Fibroblast of peridontal ligament (primary cell): ENCODE data around the gene ARHGAP12.

Source experiments
- DNase-seq: peaks from one replicate; pipeline ENCODE4 v3.0.0-alpha.2; 2010; ENCODE audit errors: extremely low read depth

ARHGAP12 gene

GRCh38 chr10:31876652-31877352 is 51.8 kb downstream of the ARHGAP12 start:
- no peak for DNase-seq

DNA sequence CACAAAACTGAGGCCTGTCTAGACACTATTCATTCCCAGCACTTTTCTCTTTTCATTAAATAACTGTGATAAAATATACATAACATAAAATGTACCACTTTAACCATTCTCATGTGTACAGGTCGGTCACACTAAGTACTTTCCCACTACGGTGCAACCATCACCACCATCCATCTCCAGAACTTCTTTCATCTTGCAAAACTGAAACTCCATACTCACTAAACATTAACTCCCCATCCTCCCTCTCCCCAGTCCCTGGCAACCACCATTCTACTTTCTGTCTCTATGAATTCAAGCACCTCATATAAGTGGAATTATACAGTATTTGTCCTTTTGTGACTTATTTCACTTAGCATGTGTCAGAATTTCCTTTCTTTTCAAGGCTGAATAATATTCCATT is 53.0 kb downstream of the ARHGAP12 start:
- DNase-seq: no peak

- DNase-seq: no peak
These were observed 54.9 kb downstream of the ARHGAP12 start for GRCh38 chr10:31873724-31874123.

DNA sequence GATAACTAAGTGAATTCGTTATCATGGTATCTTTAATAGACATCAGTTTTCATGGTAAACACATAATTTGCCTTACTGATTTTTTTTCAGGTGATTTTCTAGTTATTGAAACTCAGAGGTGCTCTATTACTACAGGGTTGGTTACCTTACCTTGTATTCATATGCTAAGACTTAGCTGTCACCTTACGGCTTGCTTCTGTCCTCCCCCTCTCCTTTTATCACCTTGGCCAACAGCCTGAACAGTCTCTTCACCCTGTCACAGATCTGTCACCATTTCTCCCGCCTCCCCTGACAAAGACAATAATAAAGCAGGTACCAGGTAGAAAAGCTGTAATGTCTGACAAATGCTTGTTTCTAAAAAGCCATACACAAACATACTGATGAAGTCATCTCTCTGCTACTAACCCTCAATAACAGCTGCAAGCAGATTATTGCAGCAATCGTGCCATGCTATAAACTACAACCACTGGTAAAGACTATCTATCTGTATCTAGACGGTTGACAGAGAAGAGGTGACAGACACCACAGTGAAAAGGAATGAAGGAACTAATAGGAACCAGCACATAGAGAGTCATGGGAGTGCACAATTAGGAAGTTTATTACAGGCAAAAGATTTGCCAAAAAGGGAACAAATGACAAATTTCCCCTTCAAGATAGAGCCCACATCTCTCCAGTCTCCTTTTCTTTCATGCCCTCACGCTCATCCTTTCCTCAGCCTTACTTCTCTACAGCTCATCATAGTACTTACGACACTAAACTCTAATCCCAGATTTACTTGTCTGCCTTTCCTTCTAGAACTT is 57.2 kb downstream of the ARHGAP12 start:
- DNase-seq: no peak

DNA sequence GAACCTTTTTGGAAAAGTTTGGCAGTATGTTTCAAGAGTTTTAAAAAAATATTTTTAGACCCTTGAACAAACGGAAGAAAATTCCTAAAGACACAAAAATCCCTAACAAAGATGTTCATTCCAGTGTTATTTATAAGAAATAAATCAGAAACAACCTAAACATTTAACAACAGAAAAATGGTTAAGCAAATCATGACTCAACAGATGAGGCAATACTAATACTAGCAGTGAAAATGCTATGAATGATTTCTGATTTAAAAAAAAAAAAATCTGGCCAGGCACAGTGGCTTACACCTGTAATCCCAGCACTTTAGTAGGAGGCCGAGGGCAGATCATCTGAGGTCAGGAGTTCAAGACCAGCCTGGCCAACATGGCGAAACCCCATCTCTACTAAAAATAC is 61.0 kb downstream of the ARHGAP12 start:
- DNase-seq: peak; percentile 53

DNA sequence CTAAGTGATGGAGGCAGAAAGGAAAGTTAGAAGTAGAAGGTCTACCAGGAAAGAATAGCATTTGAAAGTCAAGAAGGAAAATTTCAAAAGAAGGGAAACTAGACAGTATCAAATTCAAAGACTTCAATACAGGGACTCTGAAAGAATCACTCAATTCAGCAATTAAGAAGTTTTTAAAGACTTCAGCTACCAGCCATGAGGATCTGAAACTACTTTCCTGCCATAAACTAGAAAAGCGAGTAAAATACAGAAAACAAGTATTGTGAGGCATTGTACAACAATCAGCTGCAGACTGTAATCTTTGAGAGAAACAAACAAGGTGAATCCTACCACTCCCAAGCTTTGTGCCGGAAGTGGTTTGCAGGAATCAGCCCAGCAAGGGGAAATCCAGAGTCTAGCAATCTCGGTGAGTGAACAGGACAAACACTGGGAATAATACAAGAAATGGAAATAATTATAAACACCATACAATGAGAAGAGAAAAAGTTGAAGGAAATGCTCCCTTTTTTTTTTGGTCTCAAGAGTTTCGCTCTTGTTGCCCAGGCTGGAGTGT is 62.4 kb downstream of the ARHGAP12 start:
- DNase-seq: no peak

DNA sequence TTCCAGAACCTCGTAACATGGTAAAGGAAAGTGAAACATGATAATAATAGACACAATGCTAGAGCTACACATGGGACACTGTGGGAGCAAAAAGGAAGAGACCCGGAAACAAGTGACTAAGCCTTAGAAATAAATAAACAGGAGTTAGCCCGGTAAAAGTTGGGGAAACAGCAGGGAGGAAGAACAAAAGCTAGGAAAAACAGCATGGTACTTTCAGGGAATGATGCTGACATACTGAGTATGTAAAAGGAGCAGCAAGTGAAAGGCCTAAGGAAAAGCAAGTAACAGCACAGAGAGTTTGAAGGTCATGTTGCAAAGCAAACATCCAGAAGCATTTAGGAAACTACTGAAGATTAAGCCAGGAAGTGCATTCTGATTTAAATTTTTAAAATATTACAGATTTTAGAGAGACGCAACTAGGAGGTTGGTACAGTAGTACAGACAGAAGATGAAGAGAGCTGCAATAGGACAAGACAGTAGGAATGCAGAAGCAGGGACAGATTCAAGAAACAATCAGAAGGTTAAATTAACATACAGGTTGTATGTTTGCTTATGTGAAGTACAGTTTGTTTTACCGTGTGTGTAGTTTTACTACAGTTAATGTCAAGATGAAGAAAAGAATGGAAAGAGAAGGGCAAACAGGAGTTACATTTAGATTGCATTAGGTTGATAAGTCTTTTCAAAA is 63.7 kb downstream of the ARHGAP12 start:
- DNase-seq: peak; percentile 30

DNA sequence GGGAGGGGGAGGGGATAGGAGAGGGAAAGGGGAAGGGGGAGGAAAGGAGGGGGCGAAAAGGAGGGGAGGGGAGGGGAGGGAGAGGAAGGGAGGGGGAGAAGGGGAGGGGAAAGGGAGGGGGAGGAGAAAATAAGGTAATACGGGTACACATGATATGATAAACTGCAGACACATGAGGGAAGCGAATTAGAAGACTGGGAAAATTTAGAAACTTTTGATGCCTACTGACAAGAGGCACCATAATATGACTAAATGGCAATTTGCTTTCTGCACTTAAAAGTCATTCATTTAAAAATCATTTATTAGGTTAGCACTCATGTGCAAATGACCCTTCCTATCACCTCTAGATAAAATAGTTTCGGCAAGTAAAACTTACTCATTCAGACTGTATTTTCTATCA is 73.6 kb downstream of the ARHGAP12 start:
- DNase-seq: no peak

DNA sequence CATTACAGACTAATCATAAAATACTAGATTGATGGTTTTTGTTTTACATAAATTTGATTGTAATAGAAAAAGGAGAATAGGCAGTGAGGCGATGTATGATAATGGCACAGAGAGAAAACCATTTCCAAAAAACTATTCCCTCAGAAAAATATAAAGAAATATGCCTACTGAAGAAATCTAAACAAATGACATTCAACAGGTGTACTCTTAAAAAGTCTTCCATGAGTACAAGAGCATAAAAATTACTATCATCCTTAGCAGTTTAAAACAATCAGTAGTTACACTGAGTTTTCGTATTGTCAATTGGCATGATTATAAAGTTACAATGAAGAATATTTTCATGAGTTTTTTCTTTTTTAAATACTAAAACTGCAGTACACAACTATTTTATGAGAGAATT is 75.0 kb downstream of the ARHGAP12 start:
- no peak for DNase-seq

- DNase-seq: no peak
These were observed 77.4 kb downstream of the ARHGAP12 start for GRCh38 chr10:31851216-31851615.

DNA sequence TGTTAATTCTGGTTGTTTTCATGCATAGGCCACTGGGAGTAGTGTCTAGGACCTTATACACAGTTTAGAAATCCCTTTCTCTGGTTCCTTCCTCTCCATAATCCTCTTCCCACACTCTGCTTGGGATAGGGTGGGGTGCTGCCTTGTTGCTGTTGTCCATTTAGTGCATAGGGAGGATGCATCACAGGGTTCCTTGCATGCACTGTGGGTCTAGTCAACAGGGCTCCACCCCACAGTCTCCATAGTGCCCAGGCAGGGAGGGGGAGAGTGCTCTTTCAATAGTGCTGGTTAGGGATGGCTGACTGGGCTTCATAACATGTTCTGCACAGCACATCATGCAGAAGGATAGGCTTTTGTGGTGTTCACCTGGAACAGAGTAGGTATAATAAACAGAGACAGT is 81.1 kb downstream of the ARHGAP12 start:
- no peak for DNase-seq

DNA sequence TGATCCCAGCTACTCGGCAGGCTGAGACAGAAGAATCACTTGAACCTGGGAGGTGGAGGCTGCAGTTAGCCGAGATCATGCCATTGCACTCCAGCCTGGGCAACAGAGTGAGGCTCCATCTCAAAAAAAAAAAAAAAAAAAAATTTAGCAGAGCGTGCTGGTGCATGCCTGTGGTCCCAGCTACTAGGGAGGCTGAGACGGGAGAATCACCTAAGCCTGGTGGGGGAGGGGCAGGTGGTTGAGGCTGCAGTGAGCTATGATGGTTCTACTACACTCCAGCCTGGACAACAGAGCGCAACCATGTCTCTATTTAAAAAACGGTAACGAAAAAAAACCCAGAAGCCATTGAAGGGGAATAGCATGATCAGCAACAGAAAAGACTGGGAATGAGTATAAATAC is 89.9 kb downstream of the ARHGAP12 start:
- DNase-seq: no peak

GRCh38 chr10:31838065-31838464 is 90.6 kb downstream of the ARHGAP12 start:
- no peak for DNase-seq

DNA sequence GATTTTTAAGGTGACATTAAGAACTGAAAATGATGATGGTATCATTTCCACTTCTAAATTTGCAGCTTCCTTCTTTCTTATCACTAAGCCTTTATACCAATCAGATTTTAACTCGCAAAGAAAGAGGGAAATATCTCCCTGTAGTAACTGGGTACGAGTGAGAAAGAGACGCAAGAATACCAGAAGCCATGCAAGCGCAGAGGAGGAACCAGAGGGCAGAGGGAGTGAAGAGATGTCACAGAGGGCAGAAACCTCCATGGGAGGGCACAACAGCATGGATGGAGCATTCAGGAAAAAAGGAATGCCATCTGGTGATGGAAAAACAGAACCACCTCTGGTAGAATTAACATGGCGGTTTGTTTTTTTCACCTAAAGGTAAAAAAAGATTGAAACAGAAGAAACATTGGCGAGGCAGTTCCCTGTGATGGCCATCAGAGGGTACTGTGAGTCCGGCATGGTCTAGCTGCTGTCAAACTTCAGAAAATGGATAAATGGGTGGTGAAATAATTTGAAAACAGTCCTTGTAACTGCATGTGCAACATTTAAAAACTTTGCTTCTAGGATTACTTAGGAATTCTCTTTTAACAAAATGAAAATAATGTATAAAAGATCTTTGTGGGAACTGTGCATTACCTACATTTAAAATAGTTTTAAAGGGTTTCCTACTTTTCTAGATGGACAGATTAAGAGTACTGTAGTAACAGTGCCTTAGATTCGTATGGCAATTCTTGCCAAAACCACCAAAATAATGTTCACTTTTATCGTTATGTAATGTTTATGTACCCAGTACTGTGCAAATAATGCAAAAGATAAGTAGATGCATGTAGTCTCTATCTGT is 91.8 kb downstream of the ARHGAP12 start:
- peak; percentile 53 for DNase-seq

- no peak for DNase-seq
These were observed 94.9 kb downstream of the ARHGAP12 start for GRCh38 chr10:31833753-31834152.

- DNase-seq: no peak
These were observed 96.4 kb downstream of the ARHGAP12 start for GRCh38 chr10:31832261-31832660.

- peak; percentile 74 for DNase-seq
These were observed 97.7 kb downstream of the ARHGAP12 start for GRCh38 chr10:31830887-31831286.

DNA sequence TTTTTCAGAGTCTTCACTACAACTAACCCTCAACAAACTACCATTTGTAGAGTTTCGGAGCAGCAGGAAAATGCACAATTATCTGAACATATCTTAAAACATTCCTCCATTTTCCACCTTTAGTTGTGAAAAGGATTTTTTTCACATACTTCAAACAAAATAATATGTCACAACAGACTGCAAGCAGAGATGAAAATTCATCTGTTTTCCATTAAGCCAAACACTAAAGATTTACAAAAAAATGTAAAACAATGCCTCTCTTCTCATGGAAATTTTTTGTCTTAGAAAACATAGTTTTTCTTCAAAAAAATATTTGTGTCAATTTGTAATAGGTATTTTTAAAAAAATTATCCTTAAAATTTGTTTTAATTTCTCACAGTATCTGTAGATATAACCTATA is 98.9 kb downstream of the ARHGAP12 start:
- DNase-seq: peak; percentile 48

GRCh38 chr10:31823358-31823757 is 105.3 kb downstream of the ARHGAP12 start:
- no peak for DNase-seq

DNA sequence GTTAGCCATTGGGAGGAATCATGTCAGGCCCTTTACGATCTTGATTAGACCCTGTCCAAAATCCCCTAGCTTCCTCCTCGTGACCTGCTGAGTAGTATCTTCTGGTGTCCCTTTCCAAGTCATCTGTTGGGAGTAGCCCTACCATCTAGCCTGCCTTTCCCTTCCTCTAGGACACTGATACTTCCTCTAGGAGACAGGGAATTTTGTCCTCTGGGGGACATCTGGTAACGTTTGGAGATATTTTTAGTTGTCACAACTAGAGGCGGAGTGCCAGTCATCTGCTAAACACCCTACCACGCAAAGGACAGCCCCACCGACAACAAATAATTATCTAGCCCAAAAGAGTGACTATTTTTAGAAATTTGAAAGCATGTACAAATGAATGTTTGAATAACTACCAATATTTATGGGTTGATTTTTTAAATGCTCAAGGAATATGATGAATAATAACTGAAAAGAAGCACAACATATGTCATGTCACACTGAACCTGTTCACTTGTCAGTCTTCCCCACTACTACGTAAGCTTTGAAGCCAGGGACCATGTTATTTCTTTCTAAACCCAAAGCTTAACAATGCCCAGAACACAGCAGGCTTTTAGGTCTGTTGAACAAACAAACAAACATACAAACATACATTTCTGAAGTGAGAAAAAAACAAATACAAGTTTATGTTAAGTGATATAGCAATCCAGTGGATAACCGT is 105.9 kb downstream of the ARHGAP12 start:
- DNase-seq: no peak

GRCh38 chr10:31822150-31822549 is 106.5 kb downstream of the ARHGAP12 start:
- DNase-seq: no peak
